ENCODE measurements around the gene ZNF300.

Gene ZNF300

GRCh38 chr5:150851039-150851438 lies 53.7 kb downstream of the ZNF300 start:
- no peak for DNase-seq (ENCODE audit: low spot score)
- no peaks in the 10 kb centered on the region for H3K79me1 ChIP-seq (ENCODE audit: low read depth, low read length)
- H3K9ac ChIP-seq (ENCODE audit: low read depth, low read length, poor library complexity): no peak overlapping the region
- no peak overlapping the region for H3K27ac ChIP-seq (replicated peaks; ENCODE audit: low read length)
- no peak overlapping the region for H4K91ac ChIP-seq (ENCODE audit: low read depth, low read length, poor library complexity)
- H2AK5ac ChIP-seq (ENCODE audit: low read depth, low read length): no peak overlapping the region
- H2BK12ac ChIP-seq (ENCODE audit: low read length): no peak overlapping the region
- H3K4me2 ChIP-seq (ENCODE audit: insufficient read depth, low read length, poor library complexity, severe bottlenecking): no peak overlapping the region
- H3K14ac ChIP-seq (ENCODE audit: low read length): no peak overlapping the region
- no peak overlapping the region for H2BK15ac ChIP-seq (ENCODE audit: low read length)
- H3K4me1 ChIP-seq (ENCODE audit: control insufficient read depth in 2 of 2, insufficient read depth in 1 of 2, low read depth in 1 of 2, low read length in 2 of 2): peaks cover 0 to 3% of the 10 kb centered on the region in 2 donors
- no peak overlapping the region for H2BK120ac ChIP-seq (ENCODE audit: low read depth, low read length)
- no peak overlapping the region for H3K23ac ChIP-seq (ENCODE audit: low read depth, low read length, poor library complexity)
- H4K8ac ChIP-seq (ENCODE audit: low read depth, low read length): no peak overlapping the region
- no CpG with 5 or more reads among the region's 3 CpGs for WGBS, 2 donors (ENCODE audit: extremely low coverage in 2 of 2, insufficient read length in 2 of 2, insufficient replicate concordance in 1 of 2)
- H3K18ac ChIP-seq (ENCODE audit: low read length): no peak overlapping the region
- H3K9me3 ChIP-seq (replicated peaks in 1 of 2; ENCODE audit: control insufficient read depth in 2 of 2, insufficient read depth in 1 of 2, low read depth in 1 of 2, low read length in 2 of 2): no peaks in the 10 kb centered on the region
- no peaks in the 10 kb centered on the region for H3K36me3 ChIP-seq (replicated peaks in 1 of 2; ENCODE audit: control insufficient read depth in 2 of 2, insufficient read depth in 2 of 2, low read length in 2 of 2)
- peaks cover 0 to 6% (median 2%) of the 10 kb centered on the region in 3 experiments for H3K27me3 ChIP-seq (ENCODE audit: control insufficient read depth in 3 of 3, insufficient read depth in 3 of 3, low read depth in 1 of 3, low read length in 3 of 3)
- H2AFZ ChIP-seq (ENCODE audit: low read length): no peak overlapping the region
- H3K4ac ChIP-seq (ENCODE audit: low read length): no peak overlapping the region
- no peak overlapping the region for H3K4me3 ChIP-seq (ENCODE audit: low read length in 2 of 2)
- no peak overlapping the region for H2BK5ac ChIP-seq (ENCODE audit: low read length)

GRCh38 chr5:150848271-150848670 lies 56.5 kb downstream of the ZNF300 start:
- Histone ChIP-seq H3K9ac (ENCODE audit: low read depth, low read length, poor library complexity) (no peak overlapping the region), H4K8ac (ENCODE audit: low read depth, low read length) (no peak overlapping the region), H2AFZ (ENCODE audit: low read length) (no peak overlapping the region), H3K36me3 (replicated peaks in 1 of 2; ENCODE audit: control insufficient read depth in 2 of 2, insufficient read depth in 2 of 2, low read length in 2 of 2) (no peaks in the 10 kb centered on the region), H2BK120ac (ENCODE audit: low read depth, low read length) (no peak overlapping the region), H2AK5ac (ENCODE audit: low read depth, low read length) (no peak overlapping the region), H3K4me3 (ENCODE audit: low read length in 2 of 2) (no peak overlapping the region), H3K18ac (ENCODE audit: low read length) (no peak overlapping the region), H3K27ac (replicated peaks; ENCODE audit: low read length) (no peak overlapping the region), H3K4ac (ENCODE audit: low read length) (no peak overlapping the region), H3K23ac (ENCODE audit: low read depth, low read length, poor library complexity) (no peak overlapping the region), H3K79me1 (ENCODE audit: low read depth, low read length) (no peaks in the 10 kb centered on the region), H3K27me3 (ENCODE audit: control insufficient read depth in 3 of 3, insufficient read depth in 3 of 3, low read depth in 1 of 3, low read length in 3 of 3) (peaks cover 0 to 6% (median 2%) of the 10 kb centered on the region in 3 experiments), H3K4me1 (ENCODE audit: control insufficient read depth in 2 of 2, insufficient read depth in 1 of 2, low read depth in 1 of 2, low read length in 2 of 2) (peaks cover 0 to 3% of the 10 kb centered on the region in 2 donors), H2BK15ac (ENCODE audit: low read length) (no peak overlapping the region), H4K91ac (ENCODE audit: low read depth, low read length, poor library complexity) (no peak overlapping the region), H2BK5ac (ENCODE audit: low read length) (no peak overlapping the region), H2BK12ac (ENCODE audit: low read length) (no peak overlapping the region), H3K9me3 (replicated peaks in 1 of 2; ENCODE audit: control insufficient read depth in 2 of 2, insufficient read depth in 1 of 2, low read depth in 1 of 2, low read length in 2 of 2) (no peaks in the 10 kb centered on the region), H3K14ac (ENCODE audit: low read length) (no peak overlapping the region), H3K4me2 (ENCODE audit: insufficient read depth, low read length, poor library complexity, severe bottlenecking) (no peak overlapping the region)
- DNase-seq (ENCODE audit: low spot score): no peak
- no CpG with 5 or more reads among the region's 4 CpGs for WGBS, 2 donors (ENCODE audit: extremely low coverage in 2 of 2, insufficient read length in 2 of 2, insufficient replicate concordance in 1 of 2)

GRCh38 chr5:150847334-150847695 lies 57.5 kb downstream of the ZNF300 start:
- no peak overlapping the region for H3K14ac ChIP-seq (ENCODE audit: low read length)

GRCh38 chr5:150846654-150847333 lies 58.0 kb downstream of the ZNF300 start:
- Histone ChIP-seq H3K9me3 (replicated peaks in 1 of 2; ENCODE audit: control insufficient read depth in 2 of 2, insufficient read depth in 1 of 2, low read depth in 1 of 2, low read length in 2 of 2) (no peaks in the 10 kb centered on the region), H3K27me3 (ENCODE audit: control insufficient read depth in 3 of 3, insufficient read depth in 3 of 3, low read depth in 1 of 3, low read length in 3 of 3) (peaks cover 0 to 6% (median 2%) of the 10 kb centered on the region in 3 experiments), H2BK5ac (ENCODE audit: low read length) (no peak overlapping the region), H3K9ac (ENCODE audit: low read depth, low read length, poor library complexity) (no peak overlapping the region), H2AK5ac (ENCODE audit: low read depth, low read length) (no peak overlapping the region), H4K91ac (ENCODE audit: low read depth, low read length, poor library complexity) (no peak overlapping the region), H3K27ac (replicated peaks; ENCODE audit: low read length) (no peak overlapping the region), H3K4me3 (ENCODE audit: low read length in 2 of 2) (no peak overlapping the region), H3K79me1 (ENCODE audit: low read depth, low read length) (no peaks in the 10 kb centered on the region), H3K4ac (ENCODE audit: low read length) (no peak overlapping the region), H3K36me3 (replicated peaks in 1 of 2; ENCODE audit: control insufficient read depth in 2 of 2, insufficient read depth in 2 of 2, low read length in 2 of 2) (no peaks in the 10 kb centered on the region), H3K14ac (ENCODE audit: low read length) (no peak overlapping the region), H2BK12ac (ENCODE audit: low read length) (no peak overlapping the region), H3K23ac (ENCODE audit: low read depth, low read length, poor library complexity) (no peak overlapping the region), H2AFZ (ENCODE audit: low read length) (no peak overlapping the region), H2BK120ac (ENCODE audit: low read depth, low read length) (no peak overlapping the region), H3K4me1 (ENCODE audit: control insufficient read depth in 2 of 2, insufficient read depth in 1 of 2, low read depth in 1 of 2, low read length in 2 of 2) (peaks cover 0 to 3% of the 10 kb centered on the region in 2 donors), H3K18ac (ENCODE audit: low read length) (no peak overlapping the region), H2BK15ac (ENCODE audit: low read length) (no peak overlapping the region), H3K4me2 (ENCODE audit: insufficient read depth, low read length, poor library complexity, severe bottlenecking) (no peak overlapping the region), H4K8ac (ENCODE audit: low read depth, low read length) (no peak overlapping the region)
- WGBS, 2 donors (ENCODE audit: extremely low coverage in 2 of 2, insufficient read length in 2 of 2, insufficient replicate concordance in 1 of 2): no CpG with 5 or more reads among the region's 22 CpGs
- DNase-seq (ENCODE audit: low spot score): peak; percentile 58

More at GRCh38 chr5:150847334-150847695, 57.5 kb downstream of the ZNF300 start:
- Histone ChIP-seq H3K9ac (ENCODE audit: low read depth, low read length, poor library complexity) (no peak overlapping the region), H2AK5ac (ENCODE audit: low read depth, low read length) (no peak overlapping the region), H3K4me2 (ENCODE audit: insufficient read depth, low read length, poor library complexity, severe bottlenecking) (no peak overlapping the region), H2BK120ac (ENCODE audit: low read depth, low read length) (no peak overlapping the region), H3K18ac (ENCODE audit: low read length) (no peak overlapping the region), H3K23ac (ENCODE audit: low read depth, low read length, poor library complexity) (no peak overlapping the region), H3K4me3 (ENCODE audit: low read length in 2 of 2) (no peak overlapping the region), H3K9me3 (replicated peaks in 1 of 2; ENCODE audit: control insufficient read depth in 2 of 2, insufficient read depth in 1 of 2, low read depth in 1 of 2, low read length in 2 of 2) (no peaks in the 10 kb centered on the region), H2BK5ac (ENCODE audit: low read length) (no peak overlapping the region), H3K36me3 (replicated peaks in 1 of 2; ENCODE audit: control insufficient read depth in 2 of 2, insufficient read depth in 2 of 2, low read length in 2 of 2) (no peaks in the 10 kb centered on the region), H2BK12ac (ENCODE audit: low read length) (no peak overlapping the region), H3K4ac (ENCODE audit: low read length) (no peak overlapping the region), H3K27me3 (ENCODE audit: control insufficient read depth in 3 of 3, insufficient read depth in 3 of 3, low read depth in 1 of 3, low read length in 3 of 3) (peaks cover 0 to 6% (median 2%) of the 10 kb centered on the region in 3 experiments), H2AFZ (ENCODE audit: low read length) (no peak overlapping the region), H3K79me1 (ENCODE audit: low read depth, low read length) (no peaks in the 10 kb centered on the region), H2BK15ac (ENCODE audit: low read length) (no peak overlapping the region), H4K8ac (ENCODE audit: low read depth, low read length) (no peak overlapping the region), H3K27ac (replicated peaks; ENCODE audit: low read length) (no peak overlapping the region), H3K4me1 (ENCODE audit: control insufficient read depth in 2 of 2, insufficient read depth in 1 of 2, low read depth in 1 of 2, low read length in 2 of 2) (peaks cover 0 to 3% of the 10 kb centered on the region in 2 donors), H4K91ac (ENCODE audit: low read depth, low read length, poor library complexity) (no peak overlapping the region)
- no peak for DNase-seq (ENCODE audit: low spot score)
- no CpG with 5 or more reads among the region's 5 CpGs for WGBS, 2 donors (ENCODE audit: extremely low coverage in 2 of 2, insufficient read length in 2 of 2, insufficient replicate concordance in 1 of 2)

All from neuronal stem cell (in vitro differentiated cells).